ENCODE results near the gene HOXB5. TPM values are rescaled to one million over a fixed set of nuclear protein-coding genes. Genes with fewer than 3 reads are reported as not detected.

Gene HOXB5
- total RNA-seq, 2 donors from 2014 or later: 0.56 to 3.8 TPM

DNA sequence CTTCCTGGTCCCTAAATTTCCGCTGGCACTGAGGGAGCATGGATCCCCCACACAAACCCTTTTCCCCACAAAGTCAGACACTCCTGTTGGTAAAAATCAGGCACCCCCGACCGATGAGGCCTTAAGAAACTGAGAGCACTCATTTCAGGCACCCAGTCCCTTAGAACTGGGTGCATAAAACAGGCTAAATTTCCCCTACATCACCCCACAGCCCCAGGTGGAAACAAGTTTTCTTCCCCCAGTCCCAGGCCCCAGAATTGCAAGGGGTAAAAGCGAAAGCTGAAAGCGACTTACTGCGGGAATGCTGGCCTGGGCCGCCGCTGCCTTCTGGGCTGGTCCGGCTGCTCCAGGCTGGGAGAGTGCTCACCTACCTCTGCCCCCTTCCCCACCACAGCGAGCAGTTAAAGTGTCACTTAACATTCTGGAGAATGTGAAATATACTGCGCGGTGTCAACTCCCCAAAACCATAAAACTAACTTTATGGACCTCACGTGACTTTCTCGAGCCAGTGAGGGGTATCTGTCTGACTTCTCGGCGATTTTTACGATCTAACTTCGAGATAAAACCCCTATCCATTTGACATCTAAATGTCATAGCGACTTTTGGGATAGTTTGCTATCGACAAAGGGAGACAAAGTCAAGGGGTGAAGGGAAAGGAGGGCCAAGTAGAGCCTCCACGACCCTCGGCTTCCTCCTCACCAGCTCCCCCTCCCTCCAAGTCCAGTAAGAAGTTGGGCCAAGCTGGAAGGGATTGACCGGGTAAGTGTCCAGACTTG, 3.6 kb downstream of the HOXB5 start, which contains the start of gene HOXB3:
HOXB3 (minus strand) TSS at position 411 of the 776 bp plus-strand sequence. CDS start 37,767 bp downstream, outside the sequence.
- Histone ChIP-seq H3K4me3 (peak within 1 kb of the TSS; percentile 37), H3K36me3 (peaks cover under 1% of the 10 kb centered on the region), H3K4me1 (ENCODE audit: control insufficient read depth in 1 of 2, low read depth in 2 of 2) (peaks cover 13 to 17% of the 10 kb centered on the region in 2 donors), H3K27me3 (replicated peaks; ENCODE audit: insufficient read depth) (no peaks in the 10 kb centered on the region), H3K9me3 (no peaks in the 10 kb centered on the region), H3K27ac (peak within 1 kb of the TSS in 1 of 2 donors; percentile 38)
- TF ChIP-seq, protein P1, sequence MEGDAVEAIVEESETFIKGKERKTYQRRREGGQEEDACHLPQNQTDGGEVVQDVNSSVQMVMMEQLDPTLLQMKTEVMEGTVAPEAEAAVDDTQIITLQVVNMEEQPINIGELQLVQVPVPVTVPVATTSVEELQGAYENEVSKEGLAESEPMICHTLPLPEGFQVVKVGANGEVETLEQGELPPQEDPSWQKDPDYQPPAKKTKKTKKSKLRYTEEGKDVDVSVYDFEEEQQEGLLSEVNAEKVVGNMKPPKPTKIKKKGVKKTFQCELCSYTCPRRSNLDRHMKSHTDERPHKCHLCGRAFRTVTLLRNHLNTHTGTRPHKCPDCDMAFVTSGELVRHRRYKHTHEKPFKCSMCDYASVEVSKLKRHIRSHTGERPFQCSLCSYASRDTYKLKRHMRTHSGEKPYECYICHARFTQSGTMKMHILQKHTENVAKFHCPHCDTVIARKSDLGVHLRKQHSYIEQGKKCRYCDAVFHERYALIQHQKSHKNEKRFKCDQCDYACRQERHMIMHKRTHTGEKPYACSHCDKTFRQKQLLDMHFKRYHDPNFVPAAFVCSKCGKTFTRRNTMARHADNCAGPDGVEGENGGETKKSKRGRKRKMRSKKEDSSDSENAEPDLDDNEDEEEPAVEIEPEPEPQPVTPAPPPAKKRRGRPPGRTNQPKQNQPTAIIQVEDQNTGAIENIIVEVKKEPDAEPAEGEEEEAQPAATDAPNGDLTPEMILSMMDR (IDR thresholded peaks at IDR 0.05): no peak
- ATAC-seq (ENCODE audit: insufficient number of reproducible peaks, low FRiP score, low read depth): no peak
- DNase-seq (ENCODE audit: low spot score): no peak

DNA sequence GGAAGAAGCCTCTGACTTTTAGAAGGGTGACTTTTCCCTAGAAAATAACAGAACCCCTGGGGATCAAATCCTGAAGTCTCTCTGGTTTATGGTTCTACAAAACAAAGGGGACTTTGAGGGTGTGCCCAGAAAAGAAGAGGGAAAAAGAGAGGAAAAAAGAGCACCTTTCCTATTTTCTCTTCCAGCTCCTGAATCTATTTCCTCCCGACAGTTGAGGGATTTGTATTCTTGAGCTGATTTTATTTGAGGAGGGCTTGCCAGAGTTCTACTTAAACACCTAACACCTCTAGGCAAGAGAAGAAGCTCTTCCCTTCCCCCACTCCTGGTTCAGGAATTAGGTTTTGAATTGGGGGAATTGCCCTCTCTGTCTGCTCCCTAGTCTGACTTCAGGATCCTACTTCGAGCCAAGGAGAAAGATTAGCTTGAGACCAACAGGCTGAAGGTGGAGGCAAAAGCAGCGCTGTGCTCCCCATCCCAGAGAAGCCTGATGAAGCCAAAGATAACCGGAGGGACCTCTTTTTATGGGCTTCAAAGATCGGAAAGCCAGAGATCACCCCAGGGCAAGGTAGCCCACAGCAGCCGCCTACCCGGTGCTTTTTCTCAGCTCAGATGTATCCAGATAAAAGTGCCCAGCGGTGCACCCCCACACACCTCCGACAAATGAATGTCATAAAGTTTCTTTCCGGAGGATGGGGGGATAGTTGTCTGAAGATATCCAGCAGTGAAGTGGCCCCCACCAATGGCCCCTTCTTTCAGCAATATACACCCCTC, 4.3 kb downstream of the HOXB5 start:
- TF ChIP-seq, protein P1 (IDR thresholded peaks at IDR 0.05): no peak
- H3K36me3 ChIP-seq: no peaks in the 10 kb centered on the region
- ATAC-seq (ENCODE audit: insufficient number of reproducible peaks, low FRiP score, low read depth) (no peak), DNase-seq (ENCODE audit: low spot score) (no peak)
- no peaks in the 10 kb centered on the region for H3K9me3 ChIP-seq
- H3K4me1 ChIP-seq (ENCODE audit: control insufficient read depth in 1 of 2, low read depth in 2 of 2): peaks cover 13 to 21% of the 10 kb centered on the region in 2 donors
- H3K27ac ChIP-seq: peak overlapping the region in 1 of 2 donors; percentile 38
- H3K4me3 ChIP-seq: peak overlapping the region; percentile 37
- no peaks in the 10 kb centered on the region for H3K27me3 ChIP-seq (replicated peaks; ENCODE audit: insufficient read depth)

DNA sequence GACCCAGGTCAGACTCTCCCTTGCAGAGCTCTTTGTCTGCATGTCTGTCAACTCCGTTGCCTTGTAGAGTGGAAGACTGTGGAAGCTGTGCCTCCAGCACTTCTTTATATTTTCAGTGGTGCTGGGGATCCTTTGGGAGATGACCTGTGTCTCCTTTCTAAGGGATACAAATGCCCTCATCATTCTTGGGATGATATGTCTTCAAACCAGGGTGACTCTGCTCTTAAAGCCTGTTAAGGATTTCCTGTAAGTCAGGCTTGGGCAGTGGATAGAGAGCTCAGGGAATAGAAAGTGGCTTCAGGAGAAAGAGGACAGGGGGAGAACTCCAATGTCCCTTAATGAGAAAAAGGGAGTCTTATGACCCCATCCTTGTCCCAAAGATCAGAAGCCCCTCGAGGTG, 5.1 kb downstream of the HOXB5 start:
- peaks cover 13 to 27% of the 10 kb centered on the region in 2 donors for H3K4me1 ChIP-seq (ENCODE audit: control insufficient read depth in 1 of 2, low read depth in 2 of 2)
- no peak overlapping the region for H3K4me3 ChIP-seq
- no peaks in the 10 kb centered on the region for H3K9me3 ChIP-seq

DNA sequence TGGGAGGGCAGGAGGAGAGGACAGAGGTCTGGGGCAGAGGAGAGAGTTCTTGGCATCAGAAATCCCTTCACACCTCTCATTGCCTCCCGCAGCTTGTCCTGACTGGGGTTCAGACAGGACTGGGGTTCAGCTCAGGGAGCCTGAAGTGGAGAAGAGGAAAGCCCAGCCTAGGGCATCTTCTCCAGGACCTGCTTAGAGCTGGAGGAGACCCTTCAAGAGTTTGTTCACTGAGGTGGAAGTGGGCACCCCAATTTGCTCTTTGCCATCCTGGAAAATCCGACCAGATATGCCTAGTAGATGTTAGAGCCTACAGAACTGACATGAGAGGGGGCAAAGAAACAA, 5.5 kb downstream of the HOXB5 start:
- ATAC-seq (ENCODE audit: insufficient number of reproducible peaks, low FRiP score, low read depth) (no peak), DNase-seq (ENCODE audit: low spot score) (no peak)
- H3K9me3 ChIP-seq: no peaks in the 10 kb centered on the region
- H3K4me1 ChIP-seq (ENCODE audit: control insufficient read depth in 1 of 2, low read depth in 2 of 2): peaks cover 14 to 27% of the 10 kb centered on the region in 2 donors
- no peaks in the 10 kb centered on the region for H3K36me3 ChIP-seq
- TF ChIP-seq, protein P1 (IDR thresholded peaks at IDR 0.05): no peak
- H3K4me3 ChIP-seq: no peak overlapping the region
- no peaks in the 10 kb centered on the region for H3K27me3 ChIP-seq (replicated peaks; ENCODE audit: insufficient read depth)
- peak overlapping the region in 1 of 2 donors; percentile 25 for H3K27ac ChIP-seq

More for the DNA sequence above, 5.1 kb downstream of the HOXB5 start:
- no peak for ATAC-seq (ENCODE audit: insufficient number of reproducible peaks, low FRiP score, low read depth)
- DNase-seq (ENCODE audit: low spot score): no peak
- no peaks in the 10 kb centered on the region for H3K36me3 ChIP-seq
- TF ChIP-seq, protein P1 (IDR thresholded peaks at IDR 0.05): no peak
- peak overlapping the region in 1 of 2 donors; percentile 38 for H3K27ac ChIP-seq
- H3K27me3 ChIP-seq (replicated peaks; ENCODE audit: insufficient read depth): no peaks in the 10 kb centered on the region
